Activated T-helper 1 cell treated with anti-CD3 and anti-CD28 coated beads, Interleukin-2, amount 50 U/mL, for 16 hours (primary cell): Measurements from ENCODE around the gene NCDN.

Experiments used
- DNase-seq, 2 donors: peaks; one replicate each; pipeline ENCODE4 v3.0.0-alpha.2; 2020; ENCODE audit warnings: low read depth in 1 of 2, low spot score in 1 of 2

The NCDN gene

DNA sequence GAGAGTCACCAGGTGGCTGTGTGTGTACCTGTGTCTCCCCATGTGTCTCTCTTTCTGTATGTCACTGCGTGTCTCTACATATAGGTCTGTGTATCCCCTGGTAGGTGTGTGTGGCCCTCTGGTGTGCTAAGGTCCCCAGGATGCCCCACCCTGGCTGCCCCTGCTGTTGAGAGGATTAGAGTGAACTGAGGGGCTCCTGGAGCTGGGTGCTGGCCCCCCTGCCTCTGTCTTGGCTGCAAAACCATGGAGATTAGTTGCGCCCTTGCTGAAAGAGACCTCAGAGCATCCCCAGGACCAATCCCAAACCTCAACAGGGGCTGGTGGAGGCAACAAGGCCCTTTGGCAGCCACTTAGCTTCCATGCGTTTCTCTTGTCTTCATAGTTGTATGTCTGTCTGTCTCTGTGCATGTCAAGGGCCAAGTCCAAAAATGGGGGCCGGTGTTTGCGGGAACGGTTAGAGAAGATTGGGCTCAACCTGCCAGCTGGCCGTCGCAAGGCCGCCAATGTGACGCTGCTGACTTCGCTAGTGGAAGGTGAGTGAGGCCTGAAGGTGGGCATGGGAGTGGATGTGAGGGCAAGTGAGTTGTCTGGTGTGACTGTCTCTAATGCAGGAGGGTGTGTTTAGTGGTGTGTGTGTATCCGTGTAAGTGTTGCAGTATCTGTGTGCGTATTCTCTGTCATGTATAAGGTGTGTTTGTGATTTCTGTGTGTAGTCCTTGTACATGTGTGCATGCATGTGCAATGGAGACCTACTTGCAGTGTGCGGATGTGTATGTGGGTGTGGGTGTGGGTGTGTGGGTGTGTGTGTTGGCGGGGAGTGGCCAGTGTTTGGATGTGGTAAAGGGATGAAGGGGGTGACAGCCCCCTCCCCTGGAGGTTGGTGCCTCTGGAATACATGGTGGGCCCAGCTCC is 32.2 kb downstream of the NCDN start:
- no peak for DNase-seq

DNA sequence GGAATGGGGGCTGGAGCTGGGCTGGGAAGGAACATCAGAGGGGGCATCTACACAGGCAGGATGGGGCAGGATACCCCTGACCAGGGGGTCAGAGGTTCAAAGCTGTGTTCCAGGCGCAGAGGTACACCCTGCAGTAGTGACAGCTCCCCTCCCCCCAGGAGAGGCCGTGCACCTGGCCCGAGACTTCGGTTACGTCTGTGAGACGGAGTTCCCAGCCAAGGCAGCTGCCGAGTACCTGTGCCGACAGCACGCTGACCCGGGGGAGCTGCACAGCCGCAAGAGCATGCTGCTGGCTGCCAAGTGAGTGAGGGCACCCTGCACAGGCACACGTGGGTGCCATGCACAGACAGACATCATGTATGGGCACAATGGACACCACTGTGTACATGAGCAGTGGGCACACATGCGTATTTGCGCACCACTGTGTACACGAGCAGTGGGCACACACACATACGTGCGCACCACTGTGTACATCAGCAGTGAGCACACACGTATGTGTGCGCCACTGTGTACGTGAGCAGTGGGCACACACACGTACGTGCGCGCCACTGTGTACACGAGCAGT is 33.0 kb downstream of the NCDN start:
- DNase-seq, result no peak

DNA sequence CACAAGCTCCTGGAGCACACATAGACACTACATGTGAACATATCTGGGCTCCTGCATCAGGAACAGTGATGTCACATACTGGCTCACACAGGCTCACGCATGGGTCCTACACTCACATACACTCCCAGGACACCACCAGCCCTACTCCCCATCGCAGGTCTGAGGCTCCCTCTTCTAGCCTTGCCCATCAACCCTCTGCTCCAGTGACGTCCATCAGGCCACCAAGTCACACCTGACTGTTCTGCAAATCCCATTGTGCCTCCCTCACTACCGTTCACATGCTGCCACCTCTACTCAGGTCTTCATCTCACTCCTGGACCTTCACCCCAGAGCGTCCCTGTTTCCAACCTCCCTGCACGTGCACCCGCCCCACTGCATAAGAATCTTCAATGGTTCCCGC is 33.6 kb downstream of the NCDN start:
- no peak for DNase-seq

DNA sequence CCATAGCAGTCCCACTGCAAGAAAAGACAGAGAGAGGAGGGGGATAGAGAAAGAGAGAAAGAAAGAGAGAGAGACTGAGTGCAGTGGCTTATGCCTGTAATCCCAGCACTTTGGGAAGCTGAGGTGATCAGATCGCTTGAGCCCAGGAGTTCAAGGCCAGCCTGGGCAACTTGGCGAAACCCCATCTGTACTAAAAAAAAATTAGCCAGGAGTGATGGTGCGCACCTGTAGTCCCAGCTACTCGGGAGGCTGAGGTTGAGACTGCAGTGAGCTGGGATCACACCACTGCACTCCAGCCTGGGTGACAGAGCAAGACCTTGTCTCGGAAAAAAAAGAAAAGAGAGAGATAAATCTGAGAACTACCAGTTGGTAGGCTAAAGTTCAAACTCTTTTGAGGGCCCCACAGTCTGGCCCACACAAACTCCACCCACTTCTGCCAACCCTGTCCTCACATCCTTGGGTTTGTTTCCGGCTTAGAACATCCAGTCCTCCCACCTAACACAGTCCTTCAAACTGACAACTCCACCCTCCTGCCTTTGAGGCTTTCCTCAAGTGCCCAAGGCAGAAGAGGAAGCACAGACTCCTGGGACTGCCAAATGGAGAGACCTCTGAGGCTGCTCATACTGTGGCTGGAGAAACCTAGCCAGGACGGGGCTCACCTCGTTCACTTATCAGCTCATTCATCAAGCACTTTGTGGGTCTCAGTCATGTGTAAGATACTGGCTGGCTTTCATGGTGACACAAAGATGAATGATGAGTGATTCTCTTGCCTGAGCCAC is 35.6 kb downstream of the NCDN start:
- no peak for DNase-seq

DNA sequence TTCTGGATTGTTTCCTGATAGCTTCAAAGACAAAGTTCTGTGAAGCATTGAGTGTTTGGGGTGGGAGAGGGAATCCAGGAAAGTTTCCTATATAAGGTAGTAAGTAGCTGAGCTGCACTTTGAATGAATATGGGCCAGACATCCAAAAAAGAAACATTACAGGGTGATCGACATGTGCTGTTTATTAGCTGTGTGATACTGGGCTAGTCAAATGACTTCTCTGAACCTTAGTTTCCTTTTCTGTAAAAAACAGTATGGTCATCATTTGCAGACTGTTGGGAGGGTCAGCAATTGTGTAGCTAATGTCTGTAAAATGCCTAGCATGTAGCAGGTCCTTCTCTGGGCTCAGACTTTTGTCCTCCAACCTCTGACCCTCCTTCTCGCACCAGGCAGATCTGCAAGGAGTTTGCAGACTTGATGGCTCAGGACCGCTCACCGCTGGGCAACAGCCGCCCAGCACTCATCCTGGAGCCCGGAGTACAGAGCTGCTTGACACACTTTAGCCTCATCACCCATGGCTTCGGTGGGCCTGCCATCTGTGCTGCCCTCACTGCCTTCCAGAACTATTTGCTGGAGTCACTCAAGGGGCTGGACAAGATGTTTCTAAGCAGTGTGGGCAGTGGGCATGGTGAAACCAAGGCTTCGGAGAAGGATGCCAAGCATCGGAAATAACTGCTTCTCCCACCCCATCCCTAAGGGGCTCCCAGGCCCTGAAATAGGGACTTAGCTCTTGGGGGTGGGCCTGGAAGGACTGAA is 36.6 kb downstream of the NCDN start:
- no peak for DNase-seq

DNA sequence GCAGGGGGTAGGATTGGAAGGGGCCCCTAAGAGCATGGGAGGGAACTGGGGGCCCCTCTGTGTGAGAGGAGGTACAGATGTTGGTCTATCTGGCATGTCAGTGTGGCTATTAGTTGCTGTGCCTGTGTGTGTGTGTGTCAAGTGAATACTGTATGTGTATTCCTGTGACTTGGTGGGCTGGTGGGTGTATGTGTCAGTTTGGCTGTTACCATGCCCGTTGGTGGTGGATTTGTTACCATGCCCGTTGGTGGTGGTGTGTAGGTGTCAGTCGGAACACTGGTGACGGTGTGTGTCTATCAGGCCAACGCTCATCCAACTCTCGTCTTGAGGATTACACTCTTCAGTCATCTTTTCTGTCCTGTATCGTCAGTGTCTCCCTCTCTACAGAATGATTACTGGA is 38.1 kb downstream of the NCDN start:
- no peak for DNase-seq

DNA sequence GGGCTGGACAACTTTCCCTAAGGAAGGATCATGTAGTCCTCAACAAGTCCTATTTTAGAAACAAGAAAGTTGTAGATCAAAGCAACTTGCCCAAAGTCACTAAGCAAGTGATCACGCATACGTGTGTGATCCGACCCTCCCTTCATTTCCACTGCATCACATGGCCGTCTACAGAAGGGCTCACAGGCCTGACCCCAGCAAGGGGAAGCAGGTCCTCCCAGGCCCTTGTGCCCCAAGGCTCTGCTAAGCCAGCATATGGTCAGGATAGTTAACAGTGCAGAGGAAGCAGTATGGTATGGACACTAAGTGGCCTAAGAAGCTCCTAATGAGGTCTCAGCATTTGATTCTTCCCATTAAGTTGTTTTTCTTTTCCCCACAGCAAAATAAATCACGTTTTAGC is 40.3 kb downstream of the NCDN start:
- no peak for DNase-seq

DNA sequence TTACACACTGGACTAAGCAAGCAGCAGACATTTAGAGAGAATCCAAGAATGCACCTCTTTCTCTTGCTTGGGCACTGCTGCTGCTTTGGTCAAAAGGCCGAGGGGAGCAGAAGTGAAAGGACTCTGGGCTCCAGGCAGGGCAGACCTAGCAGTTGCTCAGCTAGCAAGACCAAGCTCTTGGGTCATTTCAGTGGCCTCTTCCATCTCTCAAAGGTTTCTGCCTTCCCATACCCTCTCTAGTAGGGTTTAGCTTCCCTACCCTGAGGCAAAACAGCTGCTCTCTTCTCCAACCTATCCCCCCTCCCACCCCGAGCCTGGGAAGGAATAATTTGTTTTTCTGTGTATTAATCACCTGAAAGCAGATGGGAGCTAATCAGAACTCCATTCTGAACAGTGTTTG is 41.3 kb downstream of the NCDN start:
- DNase-seq, result no peak

DNA sequence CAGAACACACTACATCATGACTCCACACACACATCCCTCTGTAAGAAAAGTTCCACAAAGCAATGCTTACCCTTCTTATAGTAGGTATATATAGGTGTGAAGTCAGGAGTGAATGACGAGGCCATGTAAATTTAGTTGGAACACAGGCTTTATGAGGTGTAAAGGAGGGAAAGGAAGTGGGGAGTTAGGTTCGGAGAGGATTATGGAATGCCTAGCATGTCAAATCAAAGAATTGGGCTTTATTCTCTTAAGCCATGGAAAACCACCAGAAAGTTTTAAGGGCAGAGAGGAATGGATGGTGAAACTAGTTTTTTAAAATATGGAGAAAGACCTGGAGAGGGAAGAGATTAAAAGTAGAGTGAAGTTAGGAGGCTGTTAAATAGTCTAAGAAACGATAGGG is 41.8 kb downstream of the NCDN start:
- DNase-seq, result no peak

DNA sequence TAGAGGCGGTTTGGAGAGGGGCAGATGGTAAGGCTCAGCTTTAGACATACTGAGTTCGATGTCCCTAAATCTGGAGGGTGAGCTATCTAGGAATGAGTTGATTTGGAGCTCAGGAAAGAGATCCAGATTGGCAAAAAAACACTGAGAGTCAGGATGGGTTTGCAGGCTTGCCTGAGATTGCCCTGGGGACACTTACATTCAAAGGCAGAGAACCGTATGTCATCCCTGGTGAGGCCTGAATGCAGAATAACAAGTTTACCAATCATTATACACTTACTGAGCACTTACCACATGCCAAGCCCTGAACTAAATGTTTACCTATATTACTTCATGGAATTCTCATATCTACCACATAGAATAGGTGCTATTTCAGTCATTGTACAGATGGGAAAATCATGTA is 43.0 kb downstream of the NCDN start:
- DNase-seq, result no peak

DNA sequence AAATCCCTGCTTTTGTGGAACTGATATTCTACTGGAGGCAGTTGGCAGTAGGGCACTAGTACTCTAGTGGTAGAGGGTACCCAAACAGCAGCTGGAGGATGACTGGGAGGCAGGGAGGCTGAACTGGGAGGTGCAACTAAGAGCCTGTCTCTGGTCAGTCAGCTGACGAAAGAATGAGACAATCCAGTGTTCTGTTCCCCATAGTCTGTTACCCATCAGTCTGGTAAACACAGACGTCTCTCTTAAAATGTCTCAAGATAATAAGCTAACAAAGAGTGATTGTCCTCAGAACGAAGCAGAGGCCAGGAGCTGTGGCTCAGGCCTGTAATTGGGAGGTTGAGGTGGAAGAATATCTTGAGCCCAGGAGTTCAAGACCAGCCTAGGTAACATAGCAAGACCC is 45.9 kb downstream of the NCDN start:
- DNase-seq, result no peak

DNA sequence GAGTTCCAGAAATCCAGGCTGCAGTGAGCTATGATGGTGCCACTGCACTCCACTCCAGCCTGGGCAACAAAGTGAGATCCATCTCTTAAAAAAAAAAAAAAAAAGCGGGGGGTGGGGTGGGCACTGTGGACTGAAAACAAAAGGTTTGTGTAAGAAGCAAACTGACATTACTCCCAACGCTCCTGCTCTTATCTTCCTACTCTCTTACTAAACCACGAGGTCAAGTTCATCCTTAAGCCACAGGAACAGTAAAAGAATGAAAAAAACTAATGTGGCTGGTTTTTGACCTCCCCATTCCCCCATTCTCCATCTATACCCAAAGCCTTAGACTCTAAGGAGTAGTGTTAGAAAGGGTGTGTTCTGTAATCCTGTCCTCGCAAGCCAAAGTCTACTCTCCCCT is 46.3 kb downstream of the NCDN start:
- DNase-seq, result no peak

DNA sequence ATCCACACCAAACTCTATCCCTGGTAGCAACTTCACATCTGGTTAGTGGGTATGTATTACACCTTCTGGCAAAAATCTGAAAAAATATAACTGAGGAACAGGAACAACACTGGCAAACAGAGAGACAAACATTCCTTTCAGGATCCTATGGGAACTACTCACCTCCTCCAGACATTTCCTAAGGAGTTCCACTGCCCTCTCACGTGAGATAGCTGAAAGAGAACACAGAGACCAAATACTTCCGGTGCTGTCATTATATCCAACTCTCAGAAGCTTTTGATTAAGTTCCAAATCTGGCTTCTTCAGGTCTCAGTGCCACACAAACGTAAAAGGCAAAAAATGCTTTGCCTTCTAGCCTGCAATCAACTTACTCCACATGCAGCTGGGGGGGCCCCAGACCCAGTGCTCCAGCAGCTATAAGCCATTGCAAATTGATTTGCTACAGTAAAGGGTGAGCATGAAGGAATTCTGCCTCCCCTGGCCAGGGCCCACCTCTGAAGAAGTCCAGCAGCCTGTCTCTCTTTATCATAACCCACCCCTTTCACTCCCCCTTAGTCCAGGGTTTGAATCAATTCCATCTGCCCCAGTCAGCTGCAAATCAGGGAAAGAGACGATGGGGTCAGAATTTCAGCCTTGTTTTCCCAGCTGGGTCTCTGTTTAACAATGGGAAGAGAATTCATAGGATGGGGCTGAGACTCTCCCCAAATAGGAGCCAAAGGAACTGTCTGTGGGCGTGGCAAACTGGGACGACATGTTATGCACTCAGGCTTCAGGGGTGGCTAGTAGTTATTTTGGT is 47.7 kb downstream of the NCDN start:
- DNase-seq, result no peak

DNA sequence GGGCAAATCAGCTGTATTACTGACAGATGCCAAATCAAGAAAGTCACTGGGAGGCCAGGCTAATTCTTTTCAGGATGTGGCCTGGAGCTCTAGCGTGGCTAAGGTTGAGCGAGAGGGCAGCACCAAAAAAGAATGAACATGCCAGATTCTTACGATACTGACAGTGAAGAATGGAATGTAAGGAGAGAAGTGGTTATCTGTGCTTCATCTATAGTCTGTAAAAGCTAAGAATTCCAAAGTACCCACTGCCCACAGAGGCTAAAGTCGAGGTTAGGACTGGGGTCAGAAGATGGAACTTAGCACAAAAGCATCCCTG is 48.2 kb downstream of the NCDN start:
- DNase-seq, result no peak

DNA sequence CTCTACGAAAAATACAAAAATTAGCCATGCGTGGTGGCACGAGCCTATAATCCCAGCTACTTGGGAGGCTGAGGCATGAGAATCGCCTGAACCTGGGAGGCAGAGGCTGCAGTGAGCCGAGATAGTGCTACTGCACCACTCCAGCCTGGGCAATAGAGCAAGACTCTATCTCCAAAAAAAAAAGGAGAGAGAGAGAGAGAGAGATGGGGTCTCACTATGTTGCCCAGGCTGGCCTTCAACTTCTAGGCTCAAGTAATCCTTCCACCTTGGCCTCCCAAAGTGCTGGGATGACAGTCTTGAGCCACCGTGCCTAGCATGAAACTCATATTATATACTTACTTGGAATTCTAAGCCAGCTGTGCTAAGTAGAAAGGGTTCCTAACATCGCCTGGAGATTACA is 54.1 kb downstream of the NCDN start:
- no peak for DNase-seq

DNA sequence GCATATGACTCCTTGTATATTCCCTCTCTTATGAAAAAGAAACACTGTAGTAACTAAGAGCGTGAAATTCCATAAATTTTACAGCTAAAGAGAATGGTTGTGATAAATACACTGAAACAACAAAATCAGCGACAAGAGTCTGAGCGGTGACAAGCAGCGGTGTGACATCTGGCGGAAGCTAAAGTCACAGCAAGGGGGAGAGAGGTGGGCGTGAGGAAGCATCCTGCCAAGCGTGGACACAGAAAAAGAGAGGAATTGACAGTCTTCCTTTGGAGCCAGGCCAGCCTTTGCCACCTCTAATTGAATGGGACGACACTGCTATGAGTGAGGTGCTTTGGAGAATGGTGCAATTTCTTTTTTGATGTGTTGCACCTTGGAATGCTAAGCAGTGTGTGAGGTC is 57.8 kb downstream of the NCDN start:
- DNase-seq, result no peak
